Measurements from ENCODE around the gene CACNA1I. TPM values are rescaled to one million over a fixed set of nuclear protein-coding genes. Genes with fewer than 3 reads are reported as not detected.

The CACNA1I gene
- total RNA-seq, 6 experiments from 2014 or later = not detected

GRCh38 chr22:39574779-39575551 lies 4.4 kb downstream of the CACNA1I start:
- DNase-seq = peak; percentile 86
- no peak for TF ChIP-seq CTCF (IDR thresholded peaks at IDR 0.05)
- H3K4me1 Mint-ChIP-seq (ENCODE audit: low read depth) = peaks cover 16% of the 10 kb centered on the region
- H3K27ac Mint-ChIP-seq = no peak overlapping the region
- H3K36me3 Mint-ChIP-seq (ENCODE audit: low read depth) = no peaks in the 10 kb centered on the region
- no peak overlapping the region for H3K4me3 Mint-ChIP-seq
- H3K9me3 Mint-ChIP-seq = no peaks in the 10 kb centered on the region
- H3K27me3 Mint-ChIP-seq (ENCODE audit: insufficient read depth) = peaks cover 13% of the 10 kb centered on the region

- H3K27me3 Mint-ChIP-seq (ENCODE audit: insufficient read depth) = peaks cover 18% of the 10 kb centered on the region
- H3K27ac Mint-ChIP-seq = no peak overlapping the region
- no peaks in the 10 kb centered on the region for H3K9me3 Mint-ChIP-seq
- H3K4me3 Mint-ChIP-seq = no peak overlapping the region
- H3K4me1 Mint-ChIP-seq (ENCODE audit: low read depth) = peaks cover 16% of the 10 kb centered on the region
- H3K36me3 Mint-ChIP-seq (ENCODE audit: low read depth) = no peaks in the 10 kb centered on the region
- no peak for DNase-seq
- TF ChIP-seq CTCF (IDR thresholded peaks at IDR 0.05) = no peak
Measured at GRCh38 chr22:39575552-39575825, 4.9 kb downstream of the CACNA1I start.

DNA sequence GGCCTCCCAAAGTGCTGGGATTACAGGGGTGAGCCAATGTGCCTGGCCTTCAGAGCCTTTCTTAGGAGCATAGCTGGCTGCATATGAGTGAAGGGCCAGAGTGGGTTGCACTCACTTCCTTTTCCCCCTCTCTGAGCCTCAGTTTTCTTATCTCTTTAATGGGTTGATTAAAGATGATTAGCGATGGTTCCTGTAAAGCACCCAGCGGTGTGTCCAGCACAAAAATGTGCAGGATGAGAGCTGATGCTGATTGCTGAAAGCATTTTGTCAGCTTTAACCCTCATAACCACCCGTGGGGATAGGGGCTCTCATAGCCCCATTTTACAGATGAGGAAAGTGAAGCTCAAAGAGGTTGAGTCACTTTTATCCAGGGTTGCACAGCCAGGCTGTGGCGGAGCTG lies 5.5 kb downstream of the CACNA1I start:
- peaks cover 21% of the 10 kb centered on the region for H3K27me3 Mint-ChIP-seq (ENCODE audit: insufficient read depth)
- DNase-seq = no peak
- TF ChIP-seq CTCF (IDR thresholded peaks at IDR 0.05) = no peak
- H3K27ac Mint-ChIP-seq = no peak overlapping the region
- no peaks in the 10 kb centered on the region for H3K9me3 Mint-ChIP-seq
- H3K4me3 Mint-ChIP-seq = no peak overlapping the region
- H3K4me1 Mint-ChIP-seq (ENCODE audit: low read depth) = peaks cover 16% of the 10 kb centered on the region
- no peaks in the 10 kb centered on the region for H3K36me3 Mint-ChIP-seq (ENCODE audit: low read depth)

GRCh38 chr22:39577366-39577765 lies 6.8 kb downstream of the CACNA1I start:
- Mint-ChIP-seq H3K36me3 (ENCODE audit: low read depth) (no peaks in the 10 kb centered on the region), H3K9me3 (no peaks in the 10 kb centered on the region), H3K4me3 (no peak overlapping the region), H3K27ac (no peak overlapping the region), H3K4me1 (ENCODE audit: low read depth) (peaks cover 16% of the 10 kb centered on the region), H3K27me3 (ENCODE audit: insufficient read depth) (peaks cover 30% of the 10 kb centered on the region)
- DNase-seq = no peak
- no peak for TF ChIP-seq CTCF (IDR thresholded peaks at IDR 0.05)

- TF ChIP-seq CTCF (IDR thresholded peaks at IDR 0.05) = no peak
- H3K36me3 Mint-ChIP-seq (ENCODE audit: low read depth) = no peaks in the 10 kb centered on the region
- peaks cover 30% of the 10 kb centered on the region for H3K27me3 Mint-ChIP-seq (ENCODE audit: insufficient read depth)
Measured at GRCh38 chr22:39577900-39578299, 7.3 kb downstream of the CACNA1I start.

More at GRCh38 chr22:39577900-39578299, 7.3 kb downstream of the CACNA1I start:
- Mint-ChIP-seq H3K27ac (no peak overlapping the region), H3K4me1 (ENCODE audit: low read depth) (peaks cover 16% of the 10 kb centered on the region), H3K4me3 (no peak overlapping the region), H3K9me3 (no peaks in the 10 kb centered on the region; the same call in 1 of the 2 replicates)
- no peak for DNase-seq
